Activated naive CD8-positive, alpha-beta T cell treated with anti-CD3 and anti-CD28 coated beads for 36 hours (primary cell): Measurements from ENCODE around the gene MOB3C. TPM values are rescaled to one million over a fixed set of nuclear protein-coding genes. Genes with fewer than 3 reads are reported as not detected.

Experiments used
- DNase-seq: peaks from one replicate; pipeline ENCODE4 v3.0.0; 2021
- H3K27ac Mint-ChIP-seq: one replicate; pipeline ENCODE4 v1.8.0; 2022; ENCODE audit warnings: mild to moderate bottlenecking, moderate library complexity, mixed read lengths
- H3K27me3 Mint-ChIP-seq: one replicate; pipeline ENCODE4 v1.8.0; 2022; ENCODE audit warnings: mild to moderate bottlenecking, mixed read lengths
- H3K36me3 Mint-ChIP-seq: one replicate; pipeline ENCODE4 v1.8.0; 2021; ENCODE audit warnings: mild to moderate bottlenecking, mixed read lengths
- H3K4me1 Mint-ChIP-seq: one replicate; pipeline ENCODE4 v1.8.0; 2021; ENCODE audit warnings: mixed read lengths
- H3K4me3 Mint-ChIP-seq: one replicate; pipeline ENCODE4 v1.8.0; 2022; ENCODE audit warnings: mild to moderate bottlenecking, moderate library complexity, mixed read lengths
- H3K9me3 Mint-ChIP-seq: one replicate; pipeline ENCODE4 v1.8.0; 2022; ENCODE audit warnings: mixed read lengths
- total RNA-seq, 2 experiments: library from RNA; stranded (reverse); gene quantifications; one replicate each; pipeline ENCODE4 v1.2.3, GENCODE V29; 2021

MOB3C gene
- total RNA-seq, 2 experiments from 2014 or later: 8.7 TPM

GRCh38 chr1:46603481-46603857 is 13.1 kb downstream of the MOB3C start:
- H3K9me3 Mint-ChIP-seq: no peaks in the 10 kb centered on the region
- peak overlapping the region; percentile 80 for H3K27ac Mint-ChIP-seq
- peaks cover 5% of the 10 kb centered on the region for H3K36me3 Mint-ChIP-seq
- peak overlapping the region; percentile 88 for H3K4me3 Mint-ChIP-seq
- no peaks in the 10 kb centered on the region for H3K27me3 Mint-ChIP-seq
- DNase-seq: no peak
- H3K4me1 Mint-ChIP-seq: peaks cover 37% of the 10 kb centered on the region

- H3K9me3 Mint-ChIP-seq: no peaks in the 10 kb centered on the region
- H3K4me3 Mint-ChIP-seq: no peak overlapping the region
- peaks cover 34% of the 10 kb centered on the region for H3K4me1 Mint-ChIP-seq
- no peak for DNase-seq
- H3K27me3 Mint-ChIP-seq: no peaks in the 10 kb centered on the region
- no peak overlapping the region for H3K27ac Mint-ChIP-seq
- peaks cover 14% of the 10 kb centered on the region for H3K36me3 Mint-ChIP-seq
These were observed 15.2 kb downstream of the MOB3C start for GRCh38 chr1:46601257-46602007.

GRCh38 chr1:46599059-46599970 is 17.3 kb downstream of the MOB3C start:
- Mint-ChIP-seq H3K36me3 (peaks cover 14% of the 10 kb centered on the region), H3K9me3 (no peaks in the 10 kb centered on the region), H3K4me1 (peaks cover 29% of the 10 kb centered on the region), H3K4me3 (no peak overlapping the region), H3K27me3 (no peaks in the 10 kb centered on the region), H3K27ac (no peak overlapping the region)
- DNase-seq: no peak

GRCh38 chr1:46596846-46597245 is 19.8 kb downstream of the MOB3C start:
- Mint-ChIP-seq H3K27ac (no peak overlapping the region), H3K4me3 (no peak overlapping the region), H3K9me3 (no peaks in the 10 kb centered on the region), H3K4me1 (peaks cover 24% of the 10 kb centered on the region), H3K27me3 (no peaks in the 10 kb centered on the region), H3K36me3 (peaks cover 26% of the 10 kb centered on the region)
- DNase-seq: no peak

- H3K9me3 Mint-ChIP-seq: no peaks in the 10 kb centered on the region
- no peak for DNase-seq
- peaks cover 22% of the 10 kb centered on the region for H3K4me1 Mint-ChIP-seq
These were observed 20.6 kb downstream of the MOB3C start for GRCh38 chr1:46596036-46596435.

GRCh38 chr1:46595127-46595526 is 21.5 kb downstream of the MOB3C start:
- H3K4me3 Mint-ChIP-seq: no peak overlapping the region
- no peaks in the 10 kb centered on the region for H3K9me3 Mint-ChIP-seq
- no peak for DNase-seq
- peaks cover 29% of the 10 kb centered on the region for H3K36me3 Mint-ChIP-seq
- H3K4me1 Mint-ChIP-seq: peaks cover 22% of the 10 kb centered on the region
- no peak overlapping the region for H3K27ac Mint-ChIP-seq
- H3K27me3 Mint-ChIP-seq: no peaks in the 10 kb centered on the region

More at GRCh38 chr1:46596036-46596435, 20.6 kb downstream of the MOB3C start:
- H3K36me3 Mint-ChIP-seq: peaks cover 25% of the 10 kb centered on the region
- H3K27me3 Mint-ChIP-seq: no peaks in the 10 kb centered on the region
- no peak overlapping the region for H3K27ac Mint-ChIP-seq
- H3K4me3 Mint-ChIP-seq: no peak overlapping the region

- Mint-ChIP-seq H3K4me3 (no peak overlapping the region), H3K27me3 (no peaks in the 10 kb centered on the region), H3K9me3 (peaks cover 2% of the 10 kb centered on the region), H3K36me3 (peaks cover 39% of the 10 kb centered on the region), H3K4me1 (peaks cover 15% of the 10 kb centered on the region), H3K27ac (no peak overlapping the region)
- no peak for DNase-seq
These were observed 22.5 kb downstream of the MOB3C start for GRCh38 chr1:46594063-46594462.

GRCh38 chr1:46592823-46593222 is 23.8 kb downstream of the MOB3C start:
- no peak overlapping the region for H3K27ac Mint-ChIP-seq
- H3K4me3 Mint-ChIP-seq: no peak overlapping the region
- DNase-seq: no peak
- H3K27me3 Mint-ChIP-seq: no peaks in the 10 kb centered on the region
- H3K9me3 Mint-ChIP-seq: peaks cover 3% of the 10 kb centered on the region
- peaks cover 11% of the 10 kb centered on the region for H3K4me1 Mint-ChIP-seq
- peaks cover 43% of the 10 kb centered on the region for H3K36me3 Mint-ChIP-seq

GRCh38 chr1:46589529-46589928 is 27.1 kb downstream of the MOB3C start:
- Mint-ChIP-seq H3K27me3 (no peaks in the 10 kb centered on the region), H3K36me3 (peaks cover 39% of the 10 kb centered on the region), H3K27ac (no peak overlapping the region), H3K4me3 (no peak overlapping the region), H3K9me3 (peaks cover 3% of the 10 kb centered on the region), H3K4me1 (no peaks in the 10 kb centered on the region)
- no peak for DNase-seq

GRCh38 chr1:46587069-46587468 is 29.5 kb downstream of the MOB3C start:
- Mint-ChIP-seq H3K27me3 (no peaks in the 10 kb centered on the region), H3K27ac (no peak overlapping the region), H3K36me3 (peaks cover 36% of the 10 kb centered on the region), H3K4me1 (peaks cover 5% of the 10 kb centered on the region), H3K4me3 (no peak overlapping the region), H3K9me3 (peaks cover 3% of the 10 kb centered on the region)
- DNase-seq: no peak

- Mint-ChIP-seq H3K36me3 (peaks cover 41% of the 10 kb centered on the region), H3K4me3 (no peak overlapping the region)
These were observed 31.2 kb downstream of the MOB3C start for GRCh38 chr1:46585312-46585938.

GRCh38 chr1:46583494-46583893 is 33.1 kb downstream of the MOB3C start:
- H3K4me3 Mint-ChIP-seq: no peak overlapping the region
- no peak for DNase-seq
- peaks cover 29% of the 10 kb centered on the region for H3K36me3 Mint-ChIP-seq
- peaks cover 19% of the 10 kb centered on the region for H3K4me1 Mint-ChIP-seq
- H3K9me3 Mint-ChIP-seq: no peaks in the 10 kb centered on the region
- H3K27me3 Mint-ChIP-seq: no peaks in the 10 kb centered on the region
- H3K27ac Mint-ChIP-seq: no peak overlapping the region

More at GRCh38 chr1:46585312-46585938, 31.2 kb downstream of the MOB3C start:
- no peaks in the 10 kb centered on the region for H3K27me3 Mint-ChIP-seq
- peaks cover 18% of the 10 kb centered on the region for H3K4me1 Mint-ChIP-seq
- H3K9me3 Mint-ChIP-seq: peaks cover 3% of the 10 kb centered on the region
- no peak overlapping the region for H3K27ac Mint-ChIP-seq
- DNase-seq: no peak

- Mint-ChIP-seq H3K4me1 (peaks cover 19% of the 10 kb centered on the region), H3K27ac (no peak overlapping the region), H3K9me3 (no peaks in the 10 kb centered on the region), H3K4me3 (no peak overlapping the region), H3K27me3 (no peaks in the 10 kb centered on the region), H3K36me3 (peaks cover 29% of the 10 kb centered on the region)
- no peak for DNase-seq
These were observed 33.6 kb downstream of the MOB3C start for GRCh38 chr1:46582972-46583371.

- DNase-seq: no peak
- Mint-ChIP-seq H3K27ac (peak overlapping the region; percentile 85), H3K36me3 (peaks cover 27% of the 10 kb centered on the region), H3K4me1 (peaks cover 19% of the 10 kb centered on the region), H3K4me3 (peak overlapping the region; percentile 54), H3K9me3 (no peaks in the 10 kb centered on the region), H3K27me3 (no peaks in the 10 kb centered on the region)
These were observed 34.7 kb downstream of the MOB3C start for GRCh38 chr1:46581681-46582455.
